Measurements from ENCODE around the gene FGF4.

DNA sequence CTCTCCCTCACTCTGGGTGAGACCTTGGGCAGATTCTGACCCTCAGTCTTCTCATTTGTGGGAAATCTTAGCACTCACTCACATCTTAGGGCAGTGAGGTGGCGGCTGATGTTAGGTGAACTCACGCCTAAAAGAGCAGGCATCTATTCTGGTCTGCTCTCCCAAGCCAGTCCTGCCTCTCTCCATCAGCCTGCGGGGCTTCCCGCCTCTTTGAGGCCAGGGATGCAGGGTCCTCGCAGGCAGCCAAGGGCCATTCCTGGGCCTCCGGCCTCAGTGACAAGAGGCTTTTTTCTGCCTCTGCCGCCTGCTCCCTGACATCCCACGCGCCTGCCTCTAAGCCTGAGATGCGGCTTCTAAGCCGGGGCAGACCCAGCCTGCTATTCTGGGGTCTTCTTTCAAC is 13.8 kb upstream of the FGF4 start:
- TF ChIP-seq, protein P1, sequence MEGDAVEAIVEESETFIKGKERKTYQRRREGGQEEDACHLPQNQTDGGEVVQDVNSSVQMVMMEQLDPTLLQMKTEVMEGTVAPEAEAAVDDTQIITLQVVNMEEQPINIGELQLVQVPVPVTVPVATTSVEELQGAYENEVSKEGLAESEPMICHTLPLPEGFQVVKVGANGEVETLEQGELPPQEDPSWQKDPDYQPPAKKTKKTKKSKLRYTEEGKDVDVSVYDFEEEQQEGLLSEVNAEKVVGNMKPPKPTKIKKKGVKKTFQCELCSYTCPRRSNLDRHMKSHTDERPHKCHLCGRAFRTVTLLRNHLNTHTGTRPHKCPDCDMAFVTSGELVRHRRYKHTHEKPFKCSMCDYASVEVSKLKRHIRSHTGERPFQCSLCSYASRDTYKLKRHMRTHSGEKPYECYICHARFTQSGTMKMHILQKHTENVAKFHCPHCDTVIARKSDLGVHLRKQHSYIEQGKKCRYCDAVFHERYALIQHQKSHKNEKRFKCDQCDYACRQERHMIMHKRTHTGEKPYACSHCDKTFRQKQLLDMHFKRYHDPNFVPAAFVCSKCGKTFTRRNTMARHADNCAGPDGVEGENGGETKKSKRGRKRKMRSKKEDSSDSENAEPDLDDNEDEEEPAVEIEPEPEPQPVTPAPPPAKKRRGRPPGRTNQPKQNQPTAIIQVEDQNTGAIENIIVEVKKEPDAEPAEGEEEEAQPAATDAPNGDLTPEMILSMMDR (IDR thresholded peaks at IDR 0.05): no peak
- TF ChIP-seq POLR2A (IDR thresholded peaks at IDR 0.05) (no peak), POLR2AphosphoS5 (IDR thresholded peaks at IDR 0.05) (no peak)
